Adrenal gland (tissue), 12 donors: Measurements from ENCODE around the gene HLA-DQB2. TPM values are rescaled to one million over a fixed set of nuclear protein-coding genes. Genes with fewer than 3 reads are reported as not detected.

Source experiments
- DNase-seq, 7 donors: peaks; one replicate each; pipeline ENCODE4 v3.0.0-alpha.2; 2019 to 2020
- H3K27ac ChIP-seq, 5 donors: fragments of 200-600 bp; sonication (generic) in 4 of 5; 1 replicate in 3 of 5; 2 replicates in 2 of 5; pipeline versions ENCODE4 v1.5.1 to v1.8.0; 2016 to 2020; ENCODE audit warnings: mild to moderate bottlenecking in 1 of 5
- H3K27me3 ChIP-seq: fragments of 200-600 bp; 2 replicates; pipeline ENCODE4 v1.8.0; 2021
- H3K36me3 ChIP-seq, 2 donors: fragments of 200-600 bp; replicated peaks in 1 of 2; 1 replicate in 1 of 2; 2 replicates in 1 of 2; pipeline versions ENCODE4 v1.5.1 to v1.8.0; 2018 to 2022
- H3K4me1 ChIP-seq, 2 donors: fragments of 200-600 bp; replicated peaks in 1 of 2; 1 replicate in 1 of 2; 2 replicates in 1 of 2; pipeline versions ENCODE4 v1.5.1 to v1.8.0; 2018 to 2021
- H3K4me3 ChIP-seq, 4 donors: fragments of 200-600 bp; sonication (generic) in 3 of 4; one replicate each; pipeline ENCODE4 v1.5.1; 2016 to 2018
- H3K9me3 ChIP-seq, 3 donors: fragments of 200-600 bp; sonication (generic) in 1 of 3; replicated peaks in 1 of 3; 1 replicate in 2 of 3; 2 replicates in 1 of 3; pipeline versions ENCODE4 v1.5.1 to v1.8.0; 2016 to 2021
- CTCF ChIP-seq, 6 experiments: fragments of 450-650 bp in 4 of 6; fragments of 200-600 bp in 2 of 6; sonication (generic) in 1 of 6; IDR thresholded peaks; 1 replicate in 5 of 6; 2 replicates in 1 of 6; pipeline versions ENCODE4 v1.5.1 to v1.8.0; 2016 to 2021; ENCODE audit warnings: antibody characterized with exemption in 6 of 6, mild to moderate bottlenecking in 2 of 6, moderate library complexity in 1 of 6
- POLR2A ChIP-seq, 2 donors: fragments of 450-650 bp; IDR thresholded peaks; one replicate each; pipeline ENCODE4 v1.6.1; 2017; ENCODE audit warnings: antibody characterized with exemption in 2 of 2, mild to moderate bottlenecking in 2 of 2, moderate library complexity in 1 of 2
- intact Hi-C, 2 donors: fragments of 100-400 bp; cut with DNase I; formaldehyde crosslinking; loops; one replicate each; pipeline versions ENCODE4 v1.14.1 to v1.15.0; 2022 to 2023
- microRNA-seq, 3 donors: library from miRNA; unstranded; fragments of <30 nt; microRNA quantifications; one replicate each; pipeline ENCODE4, GENCODE V29; 2017 to 2020
- polyA plus RNA-seq, 3 donors: library from polyadenylated mRNA; stranded (reverse); fragments of 200-250 nt in 2 of 3; fragments of 350-450 nt in 1 of 3; fragmentation: Illumina TruSeq in 1 of 3; extraction: RNeasy Lipid Tissue Mini Kit (QIAGEN cat#74804) in 1 of 3; gene quantifications; one replicate each; pipeline ENCODE4 v1.2.3, GENCODE V29; 2013 to 2014
- small RNA-seq, 2 donors: library from RNA; depleted of rRNA; stranded (forward); fragments of <200 nt; gene quantifications; one replicate each; pipeline ENCODE3, GENCODE V24; 2016
- total RNA-seq, 9 donors: library from RNA; depleted of rRNA in 4 of 9; stranded (reverse); fragments of >200 nt in 4 of 9; fragments of 120-200 nt in 1 of 9; fragmentation: NEBNext Ultra II Directional in 1 of 9; extraction: Animal tissue kit (Norgen Biotek cat#: 25700) in 1 of 9; gene quantifications; one replicate each; pipeline versions ENCODE4 v1.1.0 to v1.2.4, GENCODE V29; 2013 to 2023
- donor health status: healthy with polysubstance abuse.
- donor health status: Bipolar disorder and iron deficiency.
- donor health status: DM: yes; HTN: yes; CAD: no.
- donor health status: DM: no; HTN: no; CAD: no.
- donor health status: DM: no; HTN: no; CAD: no.
- donor health status: DM: yes; HTN: yes; CAD: no.

The HLA-DQB2 gene
- total and polyA plus RNA-seq, 12 donors = 0.17 to 19.1 (median 2.6) TPM; not detected in 3

- no peaks in the 10 kb centered on the region for H3K27me3 ChIP-seq
- TF ChIP-seq POLR2A (IDR thresholded peaks at IDR 0.05) = no peak
- no peak for TF ChIP-seq CTCF (IDR thresholded peaks at IDR 0.05)
- intact Hi-C loops = loop anchor here in 1 of 2 donors (10.0 kb wide), 1 partner anchor 62 kb away; no protein-coding TSS in a partner anchor
- H3K27ac ChIP-seq = no peak overlapping the region
- H3K9me3 ChIP-seq = no peaks in the 10 kb centered on the region
- DNase-seq = no peak
- no peaks in the 10 kb centered on the region for H3K36me3 ChIP-seq
- no peak overlapping the region for H3K4me3 ChIP-seq
- no peaks in the 10 kb centered on the region for H3K4me1 ChIP-seq
Observed at GRCh38 chr6:32713241-32713640, 50.1 kb downstream of the HLA-DQB2 start.

GRCh38 chr6:32709625-32710024 is 53.7 kb downstream of the HLA-DQB2 start:
- intact Hi-C loops = loop anchor here (5.0 to 10.0 kb wide), 2 partner anchors 65 to 88 kb away; no protein-coding TSS in a partner anchor
- no peak overlapping the region for H3K4me3 ChIP-seq
- no peak for TF ChIP-seq POLR2A (IDR thresholded peaks at IDR 0.05)
- no peak for TF ChIP-seq CTCF (IDR thresholded peaks at IDR 0.05)

More at GRCh38 chr6:32709625-32710024, 53.7 kb downstream of the HLA-DQB2 start:
- Histone ChIP-seq H3K4me1 (no peaks in the 10 kb centered on the region), H3K9me3 (no peaks in the 10 kb centered on the region), H3K36me3 (no peaks in the 10 kb centered on the region), H3K27ac (no peak overlapping the region), H3K27me3 (no peaks in the 10 kb centered on the region)
- DNase-seq = no peak

Small RNA genes lying within 50 kb of the gene (microRNA-seq; reads per million reads assigned to microRNA genes)
- gene MIR3135B = 0 reads per million in 3 donors

Small RNA genes lying within 50 kb of the gene (small RNA-seq; reads per million reads assigned to genes)
- gene MIR3135B = 0 reads per million in 2 donors

Other genes with a start within 250 kb of the HLA-DQB2 start
- 100 to 1,000 TPM in 2 of 9 donors, 10 to 100 TPM in 3, 1 to 10 TPM in 1, under 1 TPM in 1, not detected in 2; 0.55 to 694 (median 29.5) TPM for gene HLA-DRB5, start 233.2 kb downstream of the HLA-DQB2 start, total RNA-seq
- 10 to 100 TPM in 1 of 3 donors, under 1 TPM in 2; 0.34 to 27.2 (median 0.48) TPM for gene HLA-DRB5, start 233.2 kb downstream of the HLA-DQB2 start, polyA plus RNA-seq
- gene HLA-DRB1, start 173.7 kb downstream of the HLA-DQB2 start, total RNA-seq = 100 to 1,000 TPM in 6 of 9 donors, 10 to 100 TPM in 3; 14.8 to 627 (median 152) TPM
- gene HLA-DRB1, start 173.7 kb downstream of the HLA-DQB2 start, polyA plus RNA-seq = 100 to 1,000 TPM in 1 of 3 donors, 10 to 100 TPM in 2; 33.1 to 104 (median 69.2) TPM
- gene HLA-DQA1, start 126.1 kb downstream of the HLA-DQB2 start, total RNA-seq = 100 to 1,000 TPM in 1 of 9 donors, 10 to 100 TPM in 4, 1 to 10 TPM in 3, under 1 TPM in 1; 0.22 to 135 (median 15.0) TPM
- gene HLA-DQA1, start 126.1 kb downstream of the HLA-DQB2 start, polyA plus RNA-seq = 10 to 100 TPM in 2 of 3 donors, 1 to 10 TPM in 1; 7.4 to 20.1 (median 16.9) TPM
- 100 to 1,000 TPM in 1 of 9 donors, 10 to 100 TPM in 2, 1 to 10 TPM in 6; 1.4 to 208 (median 9.0) TPM for gene HLA-DQB1, start 96.9 kb downstream of the HLA-DQB2 start, total RNA-seq
- 100 to 1,000 TPM in 2 of 3 donors, 1 to 10 TPM in 1; 8.8 to 189 (median 151) TPM for gene HLA-DQB1, start 96.9 kb downstream of the HLA-DQB2 start, polyA plus RNA-seq
- gene HLA-DQA2, start 22.1 kb downstream of the HLA-DQB2 start, total RNA-seq = 10 to 100 TPM in 1 of 9 donors, 1 to 10 TPM in 6, under 1 TPM in 1, not detected in 1; 0.47 to 17.8 (median 2.4) TPM
- gene HLA-DQA2, start 22.1 kb downstream of the HLA-DQB2 start, polyA plus RNA-seq = 1 to 10 TPM in 1 of 3 donors, not detected in 2; 3.0 TPM
- under 1 TPM in 5 of 9 donors, not detected in 4; 0.28 to 0.69 (median 0.61) TPM for gene HLA-DOB, start 53.5 kb upstream of the HLA-DQB2 start, total RNA-seq
- gene HLA-DOB, start 53.5 kb upstream of the HLA-DQB2 start, polyA plus RNA-seq = 1 to 10 TPM in 1 of 3 donors, under 1 TPM in 2; 0.71 to 1.6 (median 0.99) TPM
- gene TAP2, start 75.2 kb upstream of the HLA-DQB2 start, total RNA-seq = 10 to 100 TPM in 6 of 9 donors, 1 to 10 TPM in 3; 4.8 to 48.0 (median 19.4) TPM
- 10 to 100 TPM; 20.5 to 24.3 (median 21.5) TPM for gene TAP2, start 75.2 kb upstream of the HLA-DQB2 start, polyA plus RNA-seq
- 100 to 1,000 TPM in 1 of 9 donors, 10 to 100 TPM in 8; 49.2 to 114 (median 87.9) TPM for gene PSMB8, start 80.5 kb upstream of the HLA-DQB2 start, total RNA-seq
- 100 to 1,000 TPM in 2 of 3 donors, 10 to 100 TPM in 1; 63.0 to 195 (median 137) TPM for gene PSMB8, start 80.5 kb upstream of the HLA-DQB2 start, polyA plus RNA-seq
- 10 to 100 TPM; 19.7 to 76.9 (median 49.4) TPM for gene TAP1, start 90.2 kb upstream of the HLA-DQB2 start, total RNA-seq
- 10 to 100 TPM; 24.9 to 77.9 (median 52.2) TPM for gene TAP1, start 90.2 kb upstream of the HLA-DQB2 start, polyA plus RNA-seq
- gene PSMB9, start 90.7 kb upstream of the HLA-DQB2 start, total RNA-seq = 10 to 100 TPM; 13.4 to 69.8 (median 41.1) TPM
- 10 to 100 TPM; 13.8 to 52.9 (median 33.5) TPM for gene PSMB9, start 90.7 kb upstream of the HLA-DQB2 start, polyA plus RNA-seq
- 100 to 1,000 TPM in 1 of 9 donors, 10 to 100 TPM in 8; 20.4 to 118 (median 85.7) TPM for gene HLA-DMB, start 177.5 kb upstream of the HLA-DQB2 start, total RNA-seq
- 10 to 100 TPM in 2 of 3 donors, 1 to 10 TPM in 1; 9.1 to 41.2 (median 23.9) TPM for gene HLA-DMB, start 177.5 kb upstream of the HLA-DQB2 start, polyA plus RNA-seq
- gene HLA-DMA, start 189.6 kb upstream of the HLA-DQB2 start, total RNA-seq = 100 to 1,000 TPM in 5 of 9 donors, 10 to 100 TPM in 3, 1 to 10 TPM in 1; 8.5 to 269 (median 140) TPM
- gene HLA-DMA, start 189.6 kb upstream of the HLA-DQB2 start, polyA plus RNA-seq = 100 to 1,000 TPM in 2 of 3 donors, 10 to 100 TPM in 1; 87.5 to 138 (median 108) TPM
- 100 to 1,000 TPM; 134 to 196 (median 151) TPM for gene BRD2, start 205.1 kb upstream of the HLA-DQB2 start, total RNA-seq
- gene BRD2, start 205.1 kb upstream of the HLA-DQB2 start, polyA plus RNA-seq = 100 to 1,000 TPM; 127 to 288 (median 152) TPM
- gene HLA-DOA, start 246.1 kb upstream of the HLA-DQB2 start, total RNA-seq = 10 to 100 TPM in 6 of 9 donors, 1 to 10 TPM in 2, under 1 TPM in 1; 0.94 to 61.9 (median 23.4) TPM
- gene HLA-DOA, start 246.1 kb upstream of the HLA-DQB2 start, polyA plus RNA-seq = 1 to 10 TPM; 1.6 to 4.2 (median 1.9) TPM